NT2/D1 (cell line): ENCODE results near the gene AK4.

Experiments
- SUZ12 ChIP-seq: IDR thresholded peaks from 2 replicates; pipeline ENCODE4 v1.6.1; 2011; ENCODE audit not compliant: insufficient read length, insufficient read depth; ENCODE audit errors: extremely low read depth
- ZNF274 ChIP-seq: IDR thresholded peaks from 2 replicates; pipeline ENCODE4 v1.6.1; 2011; ENCODE audit warnings: mild to moderate bottlenecking, low read depth, low read length

DNA sequence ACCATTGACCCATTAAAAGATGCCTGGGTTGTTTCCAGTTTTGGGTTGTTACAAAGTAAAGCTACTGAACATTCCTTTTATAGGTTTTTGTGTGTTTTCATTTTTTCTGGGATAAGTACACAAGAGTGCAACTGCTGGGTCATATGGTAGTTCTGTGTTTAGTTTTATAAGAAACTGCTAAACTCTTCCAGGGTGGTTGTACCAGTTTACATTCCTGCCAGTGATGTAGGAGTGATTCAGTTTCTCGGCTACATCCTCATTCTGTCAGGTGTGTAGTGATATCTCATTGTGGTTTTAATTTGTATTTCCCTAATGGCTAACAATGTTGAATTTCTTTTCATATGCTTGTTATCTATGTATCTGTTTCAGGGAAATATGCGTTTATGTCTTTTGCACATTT is 102.8 kb downstream of the AK4 start:
- TF ChIP-seq ZNF274 (no peak), SUZ12 (no peak)
